Trophoblast cell (in vitro differentiated cells and primary cell): ENCODE measurements around the gene BOD1L1.

Experiments used
- DNase-seq, 2 donors: peaks; one replicate each; pipeline ENCODE4 v3.0.0-alpha.2; 2016
- H2AFZ ChIP-seq: 2 replicates; pipeline ENCODE4 v1.6.1; 2013; ENCODE audit warnings: low read length, moderate library complexity, mild to moderate bottlenecking; ENCODE audit not compliant: insufficient read depth, poor library complexity
- H2AK5ac ChIP-seq: 2 replicates; pipeline ENCODE4 v1.6.1; 2013; ENCODE audit warnings: mild to moderate bottlenecking, low read length
- H2BK120ac ChIP-seq: 2 replicates; pipeline ENCODE4 v1.6.1; 2013; ENCODE audit warnings: low read length, mild to moderate bottlenecking, moderate library complexity; ENCODE audit not compliant: insufficient read depth, poor library complexity
- H2BK12ac ChIP-seq: 2 replicates; pipeline ENCODE4 v1.6.1; 2013; ENCODE audit warnings: mild to moderate bottlenecking, low read length, moderate library complexity
- H2BK5ac ChIP-seq: 2 replicates; pipeline ENCODE4 v1.6.1; 2013; ENCODE audit warnings: low read length, low read depth, moderate library complexity, mild to moderate bottlenecking; ENCODE audit not compliant: poor library complexity
- H3K14ac ChIP-seq: 2 replicates; pipeline ENCODE4 v1.6.1; 2013; ENCODE audit warnings: mild to moderate bottlenecking, low read length
- H3K18ac ChIP-seq: 2 replicates; pipeline ENCODE4 v1.6.1; 2013; ENCODE audit warnings: mild to moderate bottlenecking, low read length
- H3K23ac ChIP-seq: 2 replicates; pipeline ENCODE4 v1.6.1; 2013; ENCODE audit warnings: low read length
- H3K27ac ChIP-seq: 2 replicates; pipeline ENCODE4 v1.5.1; 2013; ENCODE audit warnings: low read depth, mild to moderate bottlenecking, inconsistent platforms, low read length, moderate library complexity
- H3K27me3 ChIP-seq: 2 replicates; pipeline ENCODE4 v1.6.1; 2013; ENCODE audit warnings: inconsistent platforms, mild to moderate bottlenecking, low read length, moderate library complexity; ENCODE audit not compliant: insufficient read depth
- H3K36me3 ChIP-seq, 2 experiments: 1 replicate in 1 of 2; 2 replicates in 1 of 2; pipeline ENCODE4 v1.6.1; 2013; ENCODE audit warnings: low read length in 2 of 2, mild to moderate bottlenecking in 2 of 2, moderate library complexity in 1 of 2; ENCODE audit not compliant: insufficient read depth in 2 of 2, control insufficient read depth in 1 of 2
- H3K4ac ChIP-seq: 2 replicates; pipeline ENCODE4 v1.6.1; 2013; ENCODE audit warnings: low read depth, mild to moderate bottlenecking, low read length, moderate library complexity
- H3K4me1 ChIP-seq, 2 experiments: 1 replicate in 1 of 2; 2 replicates in 1 of 2; pipeline ENCODE4 v1.6.1; 2013; ENCODE audit warnings: low read length in 2 of 2, mild to moderate bottlenecking in 2 of 2, moderate library complexity in 1 of 2; ENCODE audit not compliant: insufficient read depth in 2 of 2, control insufficient read depth in 1 of 2
- H3K4me2 ChIP-seq: 2 replicates; pipeline ENCODE4 v1.6.1; 2013; ENCODE audit warnings: inconsistent platforms, mild to moderate bottlenecking, low read length, moderate library complexity
- H3K4me3 ChIP-seq: 2 replicates; pipeline ENCODE4 v1.5.1; 2013; ENCODE audit warnings: mild to moderate bottlenecking, low read depth, low read length, inconsistent platforms
- H3K79me1 ChIP-seq: one replicate; pipeline ENCODE4 v1.6.1; 2013; ENCODE audit warnings: low read length
- H3K79me2 ChIP-seq: 2 replicates; pipeline ENCODE4 v1.6.1; 2013; ENCODE audit warnings: low read length, mild to moderate bottlenecking; ENCODE audit not compliant: control insufficient read depth, insufficient read depth, poor library complexity
- H3K9ac ChIP-seq: 2 replicates; pipeline ENCODE4 v1.6.1; 2013; ENCODE audit warnings: mild to moderate bottlenecking, low read length
- H3K9me3 ChIP-seq: 2 replicates; pipeline ENCODE4 v1.6.1; 2013; ENCODE audit warnings: low read depth, mild to moderate bottlenecking, control low read depth, inconsistent platforms, low read length; ENCODE audit not compliant: insufficient read depth
- H4K12ac ChIP-seq: 2 replicates; pipeline ENCODE4 v1.6.1; 2013; ENCODE audit warnings: low read depth, mild to moderate bottlenecking, low read length, moderate library complexity
- H4K8ac ChIP-seq: 2 replicates; pipeline ENCODE4 v1.6.1; 2013; ENCODE audit warnings: low read depth, mild to moderate bottlenecking, low read length, moderate library complexity
- H4K91ac ChIP-seq: one replicate; pipeline ENCODE4 v1.6.1; 2013; ENCODE audit warnings: low read depth, mild to moderate bottlenecking, low read length, moderate library complexity
- WGBS: extraction: QIAGEN DNeasy Blood & Tissue Kit; methylation state at CpG from one replicate; pipeline ENCODE4 v1.1.7; 2013; ENCODE audit warnings: missing lambda C conversion rate; ENCODE audit not compliant: insufficient read length, insufficient coverage; ENCODE audit errors: extremely low coverage; 5-methylcytosine and 5-hydroxymethylcytosine counted together

The BOD1L1 gene

GRCh38 chr4:13527192-13527980 is 100.1 kb downstream of the BOD1L1 start:
- Histone ChIP-seq H3K27me3 (peaks cover 92% of the 10 kb centered on the region), H3K9ac (no peak overlapping the region), H3K4me1 (peaks cover 5% of the 10 kb centered on the region in 2 experiments), H4K8ac (no peak overlapping the region), H3K23ac (no peak overlapping the region), H3K27ac (no peak overlapping the region), H3K36me3 (peaks cover 0 to 3% of the 10 kb centered on the region in 2 experiments), H2BK120ac (no peak overlapping the region), H3K79me1 (no peaks in the 10 kb centered on the region), H3K9me3 (peaks cover 26% of the 10 kb centered on the region), H3K79me2 (no peaks in the 10 kb centered on the region), H3K18ac (no peak overlapping the region), H3K4me2 (no peak overlapping the region), H2BK5ac (no peak overlapping the region), H2AFZ (no peak overlapping the region), H3K4ac (no peak overlapping the region), H2AK5ac (no peak overlapping the region), H4K12ac (no peak overlapping the region), H3K4me3 (no peak overlapping the region), H3K14ac (no peak overlapping the region), H2BK12ac (no peak overlapping the region), H4K91ac (no peak overlapping the region)
- DNase-seq, result no peak
- WGBS, result no CpG with 5 or more reads among the region's 46 CpGs

DNA sequence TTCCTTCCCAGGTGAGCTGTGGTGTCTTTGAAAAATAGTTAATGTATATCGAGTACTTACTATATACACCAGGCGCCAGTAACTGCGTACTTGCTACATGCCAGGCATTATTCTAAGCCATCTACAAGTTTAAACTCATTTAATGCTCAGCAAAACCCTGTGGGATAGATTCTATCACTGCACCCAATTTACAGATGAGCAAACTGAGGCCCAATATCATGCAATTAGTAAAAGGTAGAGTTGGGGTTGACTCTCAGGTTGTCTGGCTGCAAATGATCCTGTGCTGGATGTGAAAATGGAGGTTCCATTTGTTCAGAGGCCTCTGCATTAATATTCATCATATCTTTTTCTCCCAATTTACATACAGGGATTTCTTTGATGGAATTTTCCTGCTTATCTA is 100.9 kb downstream of the BOD1L1 start:
- Histone ChIP-seq H3K14ac (no peak overlapping the region), H3K36me3 (peaks cover 0 to 3% of the 10 kb centered on the region in 2 experiments), H2BK120ac (no peak overlapping the region), H3K27me3 (peaks cover 93% of the 10 kb centered on the region), H2AK5ac (no peak overlapping the region), H2AFZ (no peak overlapping the region), H3K79me2 (no peaks in the 10 kb centered on the region), H3K23ac (no peak overlapping the region), H4K12ac (no peak overlapping the region), H3K79me1 (no peaks in the 10 kb centered on the region), H4K8ac (no peak overlapping the region), H3K27ac (no peak overlapping the region), H2BK12ac (no peak overlapping the region), H3K4ac (no peak overlapping the region), H4K91ac (no peak overlapping the region), H3K9me3 (peaks cover 28% of the 10 kb centered on the region), H3K4me2 (no peak overlapping the region), H3K4me1 (peaks cover 5 to 7% of the 10 kb centered on the region in 2 experiments), H3K9ac (no peak overlapping the region), H3K18ac (no peak overlapping the region), H3K4me3 (no peak overlapping the region), H2BK5ac (no peak overlapping the region)
- no CpG with 5 or more reads among the region's 3 CpGs for WGBS
- DNase-seq, result no peak

DNA sequence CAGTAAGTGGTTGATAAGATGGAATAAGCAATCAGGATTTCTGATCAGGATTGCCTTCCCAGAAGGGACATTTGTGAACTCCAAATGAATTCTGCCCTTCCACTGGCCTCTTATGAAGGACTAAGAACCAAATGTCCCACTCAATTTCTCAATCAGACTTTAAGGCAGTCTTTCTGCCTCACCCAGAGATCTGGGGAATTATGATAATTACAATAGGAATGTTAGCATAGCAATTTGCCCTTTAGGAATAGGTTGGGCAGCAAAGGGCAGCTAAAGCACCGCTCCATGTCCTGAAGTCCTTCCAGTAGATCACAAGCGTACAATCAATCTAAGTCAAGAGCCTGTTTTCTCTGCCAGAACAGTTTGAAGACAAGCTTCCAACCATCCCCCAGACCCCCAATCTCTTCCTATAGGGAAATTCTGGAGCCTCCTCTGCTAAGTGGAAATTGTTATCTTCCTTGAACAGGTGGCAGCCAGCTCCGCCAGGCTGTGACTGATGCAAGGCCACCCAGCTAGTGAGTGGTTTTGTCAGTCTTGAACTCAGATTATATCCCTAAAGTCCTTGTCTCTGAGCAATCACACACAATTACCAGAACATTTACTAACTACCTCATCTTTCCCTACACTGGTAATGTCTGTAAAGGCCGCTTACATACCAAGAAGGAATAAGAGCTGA is 101.8 kb downstream of the BOD1L1 start:
- no peak overlapping the region for H2AFZ ChIP-seq
- no peak overlapping the region for H4K91ac ChIP-seq
- peaks cover 85% of the 10 kb centered on the region for H3K27me3 ChIP-seq
- no peak overlapping the region for H3K18ac ChIP-seq
- DNase-seq, result no peak
- peaks cover 28% of the 10 kb centered on the region for H3K9me3 ChIP-seq
- no CpG with 5 or more reads among the region's 4 CpGs for WGBS
- H2AK5ac ChIP-seq, result no peak overlapping the region
- no peaks in the 10 kb centered on the region for H3K79me2 ChIP-seq
- no peak overlapping the region for H2BK12ac ChIP-seq
- H4K8ac ChIP-seq, result no peak overlapping the region
- H3K4me3 ChIP-seq, result no peak overlapping the region
- H2BK120ac ChIP-seq, result no peak overlapping the region
- no peaks in the 10 kb centered on the region for H3K79me1 ChIP-seq
- H3K27ac ChIP-seq, result no peak overlapping the region
- no peak overlapping the region for H3K23ac ChIP-seq
- H3K4ac ChIP-seq, result no peak overlapping the region
- H3K14ac ChIP-seq, result no peak overlapping the region
- no peak overlapping the region for H3K4me2 ChIP-seq
- no peak overlapping the region for H4K12ac ChIP-seq
- peaks cover 5 to 7% of the 10 kb centered on the region in 2 experiments for H3K4me1 ChIP-seq
- no peak overlapping the region for H2BK5ac ChIP-seq
- peaks cover 0 to 3% of the 10 kb centered on the region in 2 experiments for H3K36me3 ChIP-seq
- H3K9ac ChIP-seq, result no peak overlapping the region

GRCh38 chr4:13524504-13525243 is 102.9 kb downstream of the BOD1L1 start:
- WGBS, result no CpG with 5 or more reads among the region's 36 CpGs
- Histone ChIP-seq H3K9ac (no peak overlapping the region), H2BK12ac (no peak overlapping the region)

More at GRCh38 chr4:13524504-13525243, 102.9 kb downstream of the BOD1L1 start:
- H3K27ac ChIP-seq, result no peak overlapping the region
- H3K4ac ChIP-seq, result no peak overlapping the region
- no peak overlapping the region for H4K8ac ChIP-seq
- peaks cover 23% of the 10 kb centered on the region for H3K9me3 ChIP-seq
- H3K18ac ChIP-seq, result no peak overlapping the region
- peaks cover 0 to 3% of the 10 kb centered on the region in 2 experiments for H3K36me3 ChIP-seq
- no peak overlapping the region for H3K4me3 ChIP-seq
- peaks cover 5 to 7% of the 10 kb centered on the region in 2 experiments for H3K4me1 ChIP-seq
- H3K14ac ChIP-seq, result no peak overlapping the region
- H2BK120ac ChIP-seq, result no peak overlapping the region
- H3K79me2 ChIP-seq, result no peaks in the 10 kb centered on the region
- no peak overlapping the region for H2AK5ac ChIP-seq
- H3K79me1 ChIP-seq, result no peaks in the 10 kb centered on the region
- peaks cover 75% of the 10 kb centered on the region for H3K27me3 ChIP-seq
- peak overlapping the region; percentile 13 for H3K4me2 ChIP-seq
- no peak for DNase-seq
- H2AFZ ChIP-seq, result no peak overlapping the region
- H3K23ac ChIP-seq, result no peak overlapping the region
- H2BK5ac ChIP-seq, result no peak overlapping the region
- no peak overlapping the region for H4K91ac ChIP-seq
- no peak overlapping the region for H4K12ac ChIP-seq
